A549 (cell line): ENCODE measurements around the gene LILRB3. TPM values are rescaled to one million over a fixed set of nuclear protein-coding genes. Genes with fewer than 3 reads are reported as not detected.
"Not testable (repeated sequence)": the region's sequence is repeated elsewhere in the genome, so short reads cannot be mapped to it uniquely, and the experiment has no call there.

ENCODE experiments used
- ATAC-seq, 2 experiments: fragments of 200-7000 bp in 1 of 2; fragments of >200 bp in 1 of 2; cut with Nextera tagmentation in 1 of 2; cut with Tn5 transposase in 1 of 2; 3 replicates each; pipeline versions ENCODE4 v1.8.0 to v1.9.1; 2018 to 2020; ENCODE audit warnings: mild to moderate bottlenecking in 1 of 2, moderate library complexity in 1 of 2
- CTCF ChIA-PET: fragments of 300-600 bp; sonication (Branson Sonifier 250); formaldehyde crosslinking; extraction: SDS; loops from one replicate; lab custom pipeline; 2021; ENCODE audit warnings: antibody characterized with exemption, inconsistent platforms; lab: Yijun Ruan, JAX
- POLR2A ChIA-PET: fragments of 350-600 bp; formaldehyde crosslinking; extraction: SDS; loops from one replicate; lab custom pipeline; 2021; ENCODE audit warnings: antibody characterized with exemption, inconsistent platforms; lab: Yijun Ruan, JAX
- DNase-seq, 2 experiments: peaks; one replicate each; pipeline versions ENCODE4 v3.0.0 to v3.0.0-alpha.2; 2011 to 2016; ENCODE audit warnings: low read depth in 1 of 2, low spot score in 1 of 2
- FAIRE-seq: peaks from 2 replicates; lab custom pipeline; 2011; peaks lifted over from hg19 to GRCh38; lab: Jason Lieb, UNC
- H3K27ac ChIP-seq, 2 experiments: fragments of >200 bp; sonication (Bioruptor Twin); formaldehyde crosslinking; 3 replicates each; pipeline ENCODE4 v1.5.1; 2016 to 2017
- H3K4me1 ChIP-seq: fragments of >200 bp; sonication (Bioruptor Twin); formaldehyde crosslinking; 3 replicates; pipeline ENCODE4 v1.6.1; 2016
- H3K4me2 ChIP-seq: fragments of >200 bp; sonication (Bioruptor Twin); formaldehyde crosslinking; 3 replicates; pipeline ENCODE4 v1.6.1; 2016
- H3K4me3 ChIP-seq: fragments of >200 bp; sonication (Bioruptor Twin); formaldehyde crosslinking; 3 replicates; pipeline ENCODE4 v1.5.1; 2016
- H3K9me3 ChIP-seq: fragments of >200 bp; sonication (Bioruptor Twin); formaldehyde crosslinking; 3 replicates; pipeline ENCODE4 v1.6.1; 2016
- CBX2 ChIP-seq: fragments of 200-600 bp; sonication (generic); IDR thresholded peaks from 2 replicates; pipeline ENCODE4 v1.6.1; 2016; ENCODE audit warnings: low read depth, mild to moderate bottlenecking, borderline replicate concordance
- CHD4 ChIP-seq: fragments of 200-600 bp; sonication (generic); IDR thresholded peaks from 2 replicates; pipeline ENCODE4 v1.6.1; 2016; ENCODE audit warnings: antibody characterized with exemption, mild to moderate bottlenecking, borderline replicate concordance
- EHF ChIP-seq: fragments of 250-450 bp; sonication (Bioruptor Pico); IDR thresholded peaks from 2 replicates; pipeline ENCODE4 v1.5.0; 2020; ENCODE audit warnings: mild to moderate bottlenecking
- EP300 ChIP-seq, 2 experiments: fragments of >200 bp; sonication (Bioruptor Twin); formaldehyde crosslinking; IDR thresholded peaks; 2 replicates in 1 of 2; 3 replicates in 1 of 2; pipeline ENCODE4 v1.6.1; 2016 to 2017
- FOSB ChIP-seq: fragments of 250-450 bp; sonication (Bioruptor Pico); IDR thresholded peaks from 2 replicates; pipeline ENCODE4 v1.5.0; 2020; ENCODE audit warnings: mild to moderate bottlenecking, moderate library complexity
- HES2 ChIP-seq: fragments of >200 bp; sonication (Bioruptor Twin); formaldehyde crosslinking; IDR thresholded peaks from 2 replicates; pipeline ENCODE4 v1.6.1; 2016
- HMGXB4 ChIP-seq: fragments of 250-450 bp; sonication (Bioruptor Pico); IDR thresholded peaks from 2 replicates; pipeline ENCODE4 v1.5.0; 2021; ENCODE audit warnings: mild to moderate bottlenecking, moderate library complexity, borderline replicate concordance
- KDM1A ChIP-seq: fragments of 200-600 bp; sonication (generic); IDR thresholded peaks from 2 replicates; pipeline ENCODE4 v1.6.1; 2016; ENCODE audit warnings: low read depth, mild to moderate bottlenecking
- NPAS2 ChIP-seq: fragments of 250-450 bp; sonication (Bioruptor Pico); IDR thresholded peaks from 2 replicates; pipeline ENCODE4 v1.8.0; 2022; ENCODE audit warnings: mild to moderate bottlenecking, moderate library complexity, borderline replicate concordance
- POLR2A ChIP-seq: IDR thresholded peaks from 2 replicates; pipeline ENCODE4 v1.6.1; 2012; ENCODE audit warnings: mild to moderate bottlenecking, low read length
- TP53 ChIP-seq: fragments of 250-450 bp; sonication (Bioruptor Pico); IDR thresholded peaks from 2 replicates; pipeline ENCODE4 v1.5.0; 2021; ENCODE audit warnings: mild to moderate bottlenecking, moderate library complexity
- ZC3H11A ChIP-seq: fragments of 450-650 bp; IDR thresholded peaks from 2 replicates; pipeline ENCODE4 v1.6.1; 2014; ENCODE audit warnings: antibody characterized with exemption, mild to moderate bottlenecking
- WGBS: methylation state at CpG from one replicate; pipeline ENCODE4 v1.1.6; 2017; ENCODE audit errors: missing lambda C conversion rate; 5-methylcytosine and 5-hydroxymethylcytosine counted together
- polyA plus RNA-seq, 4 experiments: library from polyadenylated mRNA; depleted of rRNA in 3 of 4; stranded (reverse); fragments of >200 nt; fragmentation: RNase III in 1 of 4; extraction: RNeasy Plus Mini Kit Qiagen cat#74134 plus additional on column Dnase treatment in 1 of 4; gene quantifications; 2 replicates in 3 of 4; 3 replicates in 1 of 4; pipeline ENCODE4 v1.2.3, GENCODE V29; 2011 to 2017

The LILRB3 gene
- polyA plus RNA-seq, 2 of the 4 experiments (the other 2 are of a cell fraction), result not detected

DNA sequence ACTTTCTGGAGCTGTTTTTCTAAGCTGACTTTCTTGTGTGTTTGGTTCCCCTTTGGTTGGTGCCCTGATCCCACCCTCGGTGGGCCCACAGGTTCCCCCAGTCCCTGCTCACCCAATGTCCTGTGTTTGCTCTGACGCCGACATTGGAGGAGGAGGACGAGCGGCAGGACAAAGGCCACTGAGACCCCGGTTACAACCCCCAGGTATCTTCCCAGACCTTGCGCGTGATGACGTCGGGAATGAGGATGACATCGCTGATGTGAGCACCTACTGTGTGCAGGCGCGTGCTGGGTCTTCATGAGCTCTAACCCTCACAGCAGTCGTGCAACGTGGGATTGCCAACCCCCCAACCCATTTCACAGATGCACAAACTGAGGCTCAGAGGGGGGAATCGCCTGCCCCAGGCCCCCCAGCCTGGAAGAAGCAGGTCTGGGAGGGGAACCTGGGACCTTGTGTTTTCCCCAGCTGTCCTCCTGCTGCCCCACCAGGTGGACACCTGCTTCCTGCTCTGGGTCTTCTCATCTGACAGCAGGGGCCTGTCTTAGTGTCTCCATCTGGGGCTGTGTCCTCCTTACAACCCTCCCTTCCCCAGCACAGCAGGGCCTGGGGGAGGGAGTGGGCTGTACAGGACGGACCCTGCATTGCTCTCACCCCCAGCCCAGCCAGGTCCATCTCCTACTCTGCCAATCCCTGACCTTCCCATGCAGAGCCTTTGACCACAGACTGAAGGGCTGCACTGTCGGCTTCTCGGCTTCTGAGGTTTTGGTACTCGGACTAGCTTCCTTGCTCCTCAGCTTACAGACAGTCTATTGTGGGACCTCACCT is 24.5 kb upstream of the LILRB3 start:
- no peaks in the 10 kb centered on the region for H3K4me1 ChIP-seq
- no peak overlapping the region for H3K27ac ChIP-seq
- FAIRE-seq (no peak), ATAC-seq (no peak; a peak in 1 of 6 replicates), DNase-seq (no peak)
- ChIA-PET CTCF (interaction anchor here (0.8 to 2.0 kb wide), 5 partner anchors 10 to 19 kb away, joined by 3 to 13 read pairs (median 3); no protein-coding TSS in a partner anchor), POLR2A (no interaction called here)
- no peak overlapping the region for H3K4me2 ChIP-seq
- no peaks in the 10 kb centered on the region for H3K9me3 ChIP-seq
- no peak overlapping the region for H3K4me3 ChIP-seq
- 64% methylated on average over 20 of the region's 20 CpGs for WGBS
- TF ChIP-seq CBX2 (no peak), KDM1A (no peak), TP53 (CRISPR knock-in tag) (no peak), HES2 (no peak), EHF (CRISPR knock-in tag) (no peak), HMGXB4 (no peak), EP300 (IDR thresholded peaks at IDR 0.05) (no peak), CHD4 (no peak), NPAS2 (no peak)

DNA sequence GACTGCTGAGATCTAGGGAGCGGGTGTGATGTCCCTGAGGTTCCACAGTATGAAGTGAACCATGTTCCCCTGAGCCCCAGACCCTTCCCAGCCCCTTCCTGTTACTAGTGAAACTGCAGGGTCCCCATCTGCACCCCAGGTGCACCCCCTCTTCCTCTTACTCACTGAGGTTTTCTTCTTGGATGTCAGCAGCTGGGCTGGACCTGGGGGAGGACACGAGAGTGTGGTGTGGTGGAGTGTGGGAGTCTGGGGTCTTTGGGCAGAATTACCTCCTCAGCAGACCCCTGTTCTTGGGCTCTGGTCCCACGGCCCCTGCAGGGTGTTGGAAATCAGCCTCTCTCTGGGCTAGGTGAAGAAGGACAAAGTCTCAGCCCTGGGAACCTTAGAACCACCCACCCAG is 23.1 kb upstream of the LILRB3 start:
- ChIA-PET CTCF (interaction anchor here (0.6 kb wide), 1 partner anchor 318 kb away, joined by 3 read pairs; no protein-coding TSS in a partner anchor), POLR2A (no interaction called here)
- TF ChIP-seq ZC3H11A, result no peak
- no peak for TF ChIP-seq FOSB (CRISPR knock-in tag)
- no peak for TF ChIP-seq POLR2A
- WGBS, result 31% methylated on average over 3 of the region's 3 CpGs
- DNase-seq, result no peak
- no peak for FAIRE-seq
- H3K4me1 ChIP-seq, result no peaks in the 10 kb centered on the region
- H3K4me3 ChIP-seq, result no peak overlapping the region
- no peak for ATAC-seq
- no peak overlapping the region for H3K4me2 ChIP-seq
- H3K27ac ChIP-seq, result no peak overlapping the region
- no peaks in the 10 kb centered on the region for H3K9me3 ChIP-seq

DNA sequence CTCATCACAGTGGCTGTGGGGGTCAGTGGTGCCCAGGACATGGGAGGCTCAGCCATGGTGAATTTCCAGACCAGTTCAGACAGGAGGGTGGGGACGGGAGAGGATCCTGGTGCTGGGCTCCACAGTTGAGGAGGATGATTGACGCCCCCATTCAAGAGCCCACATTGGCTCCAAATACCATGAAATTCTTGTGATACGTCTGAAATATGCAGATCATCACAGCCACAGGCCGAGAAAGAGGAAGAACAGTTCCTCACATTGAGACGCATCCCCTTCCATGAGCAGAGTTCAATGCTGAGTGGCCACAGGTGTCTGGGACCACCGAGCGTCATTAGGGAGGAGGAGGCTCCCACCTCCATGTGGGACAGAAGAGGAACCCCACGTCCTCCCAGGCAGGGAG is 21.0 kb upstream of the LILRB3 start:
- WGBS, result 27% methylated on average over 7 of the region's 8 CpGs
- H3K4me1 ChIP-seq, ATAC-seq, POLR2A ChIA-PET, DNase-seq, H3K4me2 ChIP-seq, H3K9me3 ChIP-seq, H3K4me3 ChIP-seq, FAIRE-seq, H3K27ac ChIP-seq: not testable (repeated sequence)
- CTCF ChIA-PET, result interaction anchor here (1.4 to 3.1 kb wide), 2 partner anchors 13 to 14 kb away, joined by 3 to 8 read pairs; no protein-coding TSS in a partner anchor

- FAIRE-seq, H3K4me2 ChIP-seq, H3K9me3 ChIP-seq, H3K4me1 ChIP-seq, H3K27ac ChIP-seq, POLR2A ChIA-PET, H3K4me3 ChIP-seq, DNase-seq: not testable (repeated sequence)
- CTCF ChIA-PET, result interaction anchor here (1.0 to 3.1 kb wide), 3 partner anchors 10 to 15 kb away, joined by 3 to 8 read pairs (median 4); no protein-coding TSS in a partner anchor
- peak; percentile 30 to 40; a peak in 4 of 6 replicates for ATAC-seq
- WGBS, result 19% methylated on average over 3 of the region's 6 CpGs
These were observed 19.8 kb upstream of the LILRB3 start, which contains the start of gene LILRA6 for GRCh38 chr19:54242646-54243045. TSS of gene LILRA6 (minus strand) at chr19:54242790.

- H3K9me3 ChIP-seq, H3K4me3 ChIP-seq, H3K4me2 ChIP-seq, H3K27ac ChIP-seq, POLR2A ChIA-PET, FAIRE-seq, H3K4me1 ChIP-seq, DNase-seq: not testable (repeated sequence)
- 36% methylated on average over 3 of the region's 4 CpGs for WGBS
- ATAC-seq, result peak in 1 of 2 experiments; percentile 6; a peak in 2 of 6 replicates
- CTCF ChIA-PET, result interaction anchor here (1.0 to 3.1 kb wide), 2 partner anchors 10 to 12 kb away, joined by 4 to 8 read pairs; no protein-coding TSS in a partner anchor
These were observed 19.4 kb upstream of the LILRB3 start for GRCh38 chr19:54242234-54242633.

GRCh38 chr19:54240372-54241336 is 17.8 kb upstream of the LILRB3 start:
- CTCF ChIA-PET, H3K9me3 ChIP-seq, H3K4me2 ChIP-seq: not testable (repeated sequence)

DNA sequence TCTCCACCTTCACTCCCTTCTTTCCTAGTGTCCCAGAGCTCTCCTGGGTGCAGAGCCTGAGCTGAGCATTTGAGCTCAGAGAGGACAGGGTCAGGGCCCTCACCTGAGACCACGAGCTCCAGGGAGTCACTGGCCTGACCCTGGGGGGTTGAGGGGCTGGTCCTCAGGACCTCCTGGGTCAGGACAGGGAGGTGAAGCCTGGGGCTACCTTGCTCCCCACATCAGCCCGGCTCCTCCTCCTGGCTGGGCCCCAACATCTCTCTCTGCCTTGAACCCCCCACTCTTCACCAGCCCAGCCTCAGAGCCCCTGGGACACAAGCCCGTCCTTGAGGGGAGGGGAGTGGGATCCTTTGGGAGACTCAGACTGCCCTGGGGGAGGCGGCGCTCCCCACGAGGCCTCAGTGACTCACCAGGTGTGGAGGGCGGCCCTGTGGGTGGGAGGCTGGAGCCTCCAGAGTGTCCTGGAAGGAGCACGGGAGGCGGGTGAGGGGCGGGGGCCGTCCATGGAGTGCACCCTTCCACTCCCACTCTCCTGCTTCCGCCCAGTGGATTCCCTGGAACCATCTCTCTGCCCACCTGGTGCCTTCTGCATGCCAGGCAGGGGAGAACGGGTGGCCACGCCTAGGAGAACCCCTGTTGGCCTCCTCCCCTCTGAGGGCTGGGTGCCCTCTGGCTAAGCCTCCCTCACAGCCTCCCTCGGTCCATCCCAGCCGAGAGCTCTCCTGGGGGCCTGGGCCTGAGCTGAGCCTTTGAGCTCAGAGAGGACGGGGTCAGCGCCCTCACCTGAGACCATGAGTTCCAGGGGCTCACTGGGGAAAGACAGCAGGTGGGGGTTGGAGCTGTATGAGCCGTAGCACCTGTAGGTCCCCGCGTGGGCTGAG is 16.9 kb upstream of the LILRB3 start:
- H3K4me1 ChIP-seq, FAIRE-seq, H3K4me2 ChIP-seq, H3K4me3 ChIP-seq, POLR2A ChIA-PET, H3K27ac ChIP-seq, H3K9me3 ChIP-seq, DNase-seq: not testable (repeated sequence)
- peak; percentile 33 to 50; a peak in 5 of 6 replicates for ATAC-seq
- 39% methylated on average over 12 of the region's 21 CpGs for WGBS
- CTCF ChIA-PET, result interaction anchor here (1.0 to 1.3 kb wide), 2 partner anchors 26 to 71 kb away, joined by 3 to 4 read pairs; no protein-coding TSS in a partner anchor

More at GRCh38 chr19:54240372-54241336, 17.8 kb upstream of the LILRB3 start:
- FAIRE-seq, H3K4me1 ChIP-seq, H3K27ac ChIP-seq, POLR2A ChIA-PET, DNase-seq, H3K4me3 ChIP-seq: not testable (repeated sequence)
- ATAC-seq, result peak; percentile 4 to 21; a peak in 4 of 6 replicates
- WGBS, result 34% methylated on average over 15 of the region's 22 CpGs
